Colon (tissue), 2 donors: Measurements from ENCODE around the gene LRRC42.
"Not testable (repeated sequence)": the region's sequence is repeated elsewhere in the genome, so short reads cannot be mapped to it uniquely, and the experiment has no call there.

Source experiments
- FAIRE-seq: peaks from 2 replicates; lab custom pipeline; 2012; peaks lifted over from hg19 to GRCh38; lab: Jason Lieb, UNC
- donor health status: control.
- donor health status: control.

The LRRC42 gene

GRCh38 chr1:53967409-53968124 is 21.4 kb downstream of the LRRC42 start:
- no peak for FAIRE-seq

GRCh38 chr1:53968125-53968513 is 22.0 kb downstream of the LRRC42 start:
- no peak for FAIRE-seq

- not testable (repeated sequence) for FAIRE-seq
These were observed 23.2 kb downstream of the LRRC42 start for GRCh38 chr1:53969323-53969722.

- FAIRE-seq = no peak
These were observed 25.6 kb downstream of the LRRC42 start for GRCh38 chr1:53971718-53972117.

- no peak for FAIRE-seq
These were observed 29.7 kb downstream of the LRRC42 start for GRCh38 chr1:53975861-53976260.

- FAIRE-seq = no peak
These were observed 33.7 kb downstream of the LRRC42 start for GRCh38 chr1:53979712-53980450.

- no peak for FAIRE-seq
These were observed 35.1 kb downstream of the LRRC42 start for GRCh38 chr1:53981220-53981619.

- no peak for FAIRE-seq
These were observed 36.0 kb downstream of the LRRC42 start for GRCh38 chr1:53982034-53982762.

GRCh38 chr1:53982763-53983104 is 36.6 kb downstream of the LRRC42 start:
- FAIRE-seq = no peak

- no peak for FAIRE-seq
These were observed 38.6 kb downstream of the LRRC42 start for GRCh38 chr1:53984726-53985125.

GRCh38 chr1:53986458-53986857 is 40.3 kb downstream of the LRRC42 start:
- no peak for FAIRE-seq

GRCh38 chr1:53987880-53988279 is 41.7 kb downstream of the LRRC42 start:
- FAIRE-seq = no peak

GRCh38 chr1:53992085-53992874 is 46.1 kb downstream of the LRRC42 start:
- no peak for FAIRE-seq

GRCh38 chr1:53994516-53994915 is 48.4 kb downstream of the LRRC42 start:
- FAIRE-seq = not testable (repeated sequence)

GRCh38 chr1:53995683-53996082 is 49.5 kb downstream of the LRRC42 start:
- no peak for FAIRE-seq

- no peak for FAIRE-seq
These were observed 52.1 kb downstream of the LRRC42 start for GRCh38 chr1:53998223-53998622.

- no peak for FAIRE-seq
These were observed 53.8 kb downstream of the LRRC42 start for GRCh38 chr1:53999920-54000319.

- no peak for FAIRE-seq
These were observed 55.4 kb downstream of the LRRC42 start for GRCh38 chr1:54001591-54001990.

GRCh38 chr1:54002544-54003248 is 56.5 kb downstream of the LRRC42 start:
- FAIRE-seq = no peak

GRCh38 chr1:54003249-54003646 is 57.1 kb downstream of the LRRC42 start:
- no peak for FAIRE-seq

GRCh38 chr1:54003750-54004480 is 57.8 kb downstream of the LRRC42 start:
- FAIRE-seq = not testable (repeated sequence)
